ENCODE results near the gene SLC16A7. TPM values are rescaled to one million over a fixed set of nuclear protein-coding genes. Genes with fewer than 3 reads are reported as not detected.

SLC16A7 gene
- total RNA-seq, 1 donor from 2014 or later, result 3.5 TPM

DNA sequence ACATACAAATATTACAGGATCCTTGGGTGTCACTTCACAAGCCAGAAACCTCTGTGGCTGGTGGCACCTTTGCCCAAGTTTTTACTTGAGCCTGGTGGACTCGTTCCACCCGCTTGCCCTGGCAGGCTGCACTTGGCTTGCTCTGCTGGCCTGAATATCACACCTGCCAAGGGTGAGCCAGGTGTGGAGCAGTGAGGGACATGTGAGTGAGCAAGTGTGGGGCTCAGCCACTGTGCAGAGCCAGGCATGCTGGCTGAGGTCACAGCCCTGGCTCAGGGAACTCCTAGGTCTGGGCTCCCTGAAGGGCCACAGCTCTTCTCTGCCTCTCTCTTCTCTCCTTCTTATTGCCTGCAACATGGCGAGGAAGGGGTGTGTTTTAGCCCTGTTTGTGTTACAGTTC lies 82.0 kb downstream of the SLC16A7 start:
- TF ChIP-seq, protein P1, sequence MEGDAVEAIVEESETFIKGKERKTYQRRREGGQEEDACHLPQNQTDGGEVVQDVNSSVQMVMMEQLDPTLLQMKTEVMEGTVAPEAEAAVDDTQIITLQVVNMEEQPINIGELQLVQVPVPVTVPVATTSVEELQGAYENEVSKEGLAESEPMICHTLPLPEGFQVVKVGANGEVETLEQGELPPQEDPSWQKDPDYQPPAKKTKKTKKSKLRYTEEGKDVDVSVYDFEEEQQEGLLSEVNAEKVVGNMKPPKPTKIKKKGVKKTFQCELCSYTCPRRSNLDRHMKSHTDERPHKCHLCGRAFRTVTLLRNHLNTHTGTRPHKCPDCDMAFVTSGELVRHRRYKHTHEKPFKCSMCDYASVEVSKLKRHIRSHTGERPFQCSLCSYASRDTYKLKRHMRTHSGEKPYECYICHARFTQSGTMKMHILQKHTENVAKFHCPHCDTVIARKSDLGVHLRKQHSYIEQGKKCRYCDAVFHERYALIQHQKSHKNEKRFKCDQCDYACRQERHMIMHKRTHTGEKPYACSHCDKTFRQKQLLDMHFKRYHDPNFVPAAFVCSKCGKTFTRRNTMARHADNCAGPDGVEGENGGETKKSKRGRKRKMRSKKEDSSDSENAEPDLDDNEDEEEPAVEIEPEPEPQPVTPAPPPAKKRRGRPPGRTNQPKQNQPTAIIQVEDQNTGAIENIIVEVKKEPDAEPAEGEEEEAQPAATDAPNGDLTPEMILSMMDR (IDR thresholded peaks at IDR 0.05; ENCODE audit: insufficient read depth, low read length, poor library complexity, severe bottlenecking), result no peak
- no peaks in the 10 kb centered on the region for H3K36me3 ChIP-seq (ENCODE audit: control insufficient read depth, insufficient read depth, low read length)
- H3K4me3 ChIP-seq (ENCODE audit: low read depth, low read length), result no peak overlapping the region
- no peaks in the 10 kb centered on the region for H3K27me3 ChIP-seq (ENCODE audit: control insufficient read depth, insufficient read depth, low read length)
- DNase-seq (ENCODE audit: low read depth), result no peak

DNA sequence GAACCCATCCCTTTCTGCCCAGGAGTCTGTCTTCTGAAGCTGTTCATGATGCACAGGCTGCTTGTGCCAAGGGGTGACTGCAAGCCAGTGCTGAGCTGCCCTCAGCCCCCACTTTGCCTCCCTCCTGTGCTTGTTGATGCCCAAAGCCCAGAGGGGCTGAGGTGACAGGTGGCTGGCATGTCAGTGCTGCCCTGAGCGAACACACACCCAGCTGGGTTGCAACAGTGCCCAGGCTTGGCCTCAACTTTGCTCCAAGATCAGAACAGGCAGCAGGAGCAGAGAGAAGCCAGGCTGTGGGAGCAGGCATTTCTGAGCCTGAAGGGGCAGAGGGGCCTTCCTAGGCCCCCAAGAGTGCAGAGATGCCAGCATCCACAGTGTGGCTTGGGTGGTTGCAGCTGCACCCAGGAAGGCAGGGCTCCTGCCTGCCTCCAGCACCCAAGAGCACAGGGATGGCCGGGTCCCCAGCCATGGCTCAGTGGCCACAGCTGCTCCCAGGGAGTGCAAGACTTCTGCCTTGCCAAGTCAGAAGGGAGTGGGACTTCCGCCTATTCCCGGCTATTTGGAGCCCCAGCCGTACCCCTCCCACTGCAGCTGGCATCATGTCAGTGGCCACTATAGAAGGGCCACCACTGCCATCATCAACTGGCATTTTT lies 83.1 kb downstream of the SLC16A7 start:
- H3K4me3 ChIP-seq (ENCODE audit: low read depth, low read length), result no peak overlapping the region
- DNase-seq (ENCODE audit: low read depth), result no peak
- no peaks in the 10 kb centered on the region for H3K36me3 ChIP-seq (ENCODE audit: control insufficient read depth, insufficient read depth, low read length)
- no peaks in the 10 kb centered on the region for H3K27me3 ChIP-seq (ENCODE audit: control insufficient read depth, insufficient read depth, low read length)
- TF ChIP-seq, protein P1 (IDR thresholded peaks at IDR 0.05; ENCODE audit: insufficient read depth, low read length, poor library complexity, severe bottlenecking), result no peak

DNA sequence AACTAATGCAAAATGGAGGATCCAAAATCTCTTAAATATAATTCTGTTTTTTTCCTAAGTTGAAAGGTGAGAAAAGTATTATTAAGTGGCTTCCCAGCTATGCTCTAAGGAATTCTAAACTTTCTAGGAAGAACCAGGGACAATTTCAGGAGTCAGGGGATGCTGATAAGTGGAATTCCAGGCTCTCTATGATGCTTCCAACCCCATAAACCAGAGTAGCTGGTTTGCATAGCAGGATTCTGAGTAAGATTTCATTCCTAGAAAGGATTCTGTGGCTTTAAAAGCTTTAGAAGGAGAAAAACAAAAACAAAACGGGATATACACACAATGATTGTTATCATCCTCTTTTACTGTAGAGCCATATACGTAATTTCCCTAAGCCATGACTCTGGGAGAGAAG lies 93.9 kb downstream of the SLC16A7 start:
- Histone ChIP-seq H3K36me3 (ENCODE audit: control insufficient read depth, insufficient read depth, low read length) (no peaks in the 10 kb centered on the region), H3K4me3 (ENCODE audit: low read depth, low read length) (no peak overlapping the region), H3K27me3 (ENCODE audit: control insufficient read depth, insufficient read depth, low read length) (no peaks in the 10 kb centered on the region)
- DNase-seq (ENCODE audit: low read depth), result no peak
- TF ChIP-seq, protein P1 (IDR thresholded peaks at IDR 0.05; ENCODE audit: insufficient read depth, low read length, poor library complexity, severe bottlenecking), result no peak

DNA sequence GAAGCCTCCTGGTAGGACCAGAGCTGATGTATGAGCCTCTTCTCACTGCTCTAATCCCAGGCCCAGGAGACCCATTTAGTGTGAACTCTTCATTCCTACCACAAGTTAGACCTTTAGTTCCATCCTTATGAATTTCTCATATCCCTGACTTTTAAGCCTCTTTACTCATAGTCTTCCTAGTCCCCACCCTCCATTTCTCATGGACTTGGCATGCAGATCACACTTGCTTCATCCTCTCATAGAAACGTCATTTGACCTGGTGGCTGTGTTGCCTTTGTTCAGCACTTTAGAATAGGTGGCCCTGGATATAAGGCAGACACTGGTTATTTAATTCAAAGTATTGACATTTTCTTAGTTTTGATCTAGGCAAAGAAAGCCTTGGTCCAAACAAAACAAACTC lies 99.5 kb downstream of the SLC16A7 start:
- Histone ChIP-seq H3K27me3 (ENCODE audit: control insufficient read depth, insufficient read depth, low read length) (no peaks in the 10 kb centered on the region), H3K4me3 (ENCODE audit: low read depth, low read length) (no peak overlapping the region), H3K36me3 (ENCODE audit: control insufficient read depth, insufficient read depth, low read length) (no peaks in the 10 kb centered on the region)
- TF ChIP-seq, protein P1 (IDR thresholded peaks at IDR 0.05; ENCODE audit: insufficient read depth, low read length, poor library complexity, severe bottlenecking), result no peak
- DNase-seq (ENCODE audit: low read depth), result no peak

DNA sequence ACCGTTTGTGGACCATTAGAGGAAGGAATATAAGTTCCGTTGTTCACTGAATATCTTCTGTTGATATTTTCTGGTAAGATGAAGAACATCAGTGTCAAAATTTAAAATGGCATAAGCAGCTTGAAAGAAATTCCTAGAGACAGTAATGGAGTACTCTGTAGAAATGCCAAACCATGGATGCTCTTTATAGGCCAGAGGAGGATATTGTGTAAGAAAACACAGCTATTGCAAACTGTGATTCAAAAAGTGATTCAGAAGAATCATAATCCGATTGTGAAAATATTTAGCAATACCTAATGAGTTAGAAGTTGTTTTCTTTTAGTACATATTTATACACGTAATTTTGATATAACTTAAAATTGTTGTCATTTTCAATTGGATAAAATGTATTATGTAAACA lies 102.8 kb downstream of the SLC16A7 start:
- TF ChIP-seq, protein P1 (IDR thresholded peaks at IDR 0.05; ENCODE audit: insufficient read depth, low read length, poor library complexity, severe bottlenecking), result no peak
- no peak for DNase-seq (ENCODE audit: low read depth)
- H3K36me3 ChIP-seq (ENCODE audit: control insufficient read depth, insufficient read depth, low read length), result no peaks in the 10 kb centered on the region
- H3K27me3 ChIP-seq (ENCODE audit: control insufficient read depth, insufficient read depth, low read length), result no peaks in the 10 kb centered on the region
- no peak overlapping the region for H3K4me3 ChIP-seq (ENCODE audit: low read depth, low read length)
